OCI-LY3 (cell line): ENCODE results near the gene ARMC9.

Source experiments
- H2AFZ ChIP-seq: fragments of 200-600, 300-600 bp; shearing (Covaris generic); 2 replicates; pipeline ENCODE4 v1.6.0; 2014; ENCODE audit warnings: antibody characterized with exemption, low read depth, low read length
- H3K27ac ChIP-seq: fragments of 200-600, 300-600 bp; sonication (generic); 2 replicates; pipeline ENCODE4 v1.5.1; 2014; ENCODE audit warnings: mild to moderate bottlenecking, low read length, moderate library complexity, mixed read lengths
- H3K27me3 ChIP-seq: fragments of 200-600, 300-600 bp; sonication (generic); 2 replicates; pipeline ENCODE4 v1.6.1; 2014; ENCODE audit warnings: low read depth, low read length, mixed read lengths
- H3K36me3 ChIP-seq: fragments of 200-600, 300-600 bp; sonication (generic); replicated peaks from 2 replicates; pipeline ENCODE3; 2014; ENCODE audit warnings: low read depth, low read length, mixed read lengths
- H3K4me1 ChIP-seq: fragments of 300-600, 200-600 bp; sonication (generic); 2 replicates; pipeline ENCODE4 v1.6.1; 2014; ENCODE audit warnings: low read length, mixed read lengths
- H3K4me2 ChIP-seq: fragments of 200-600, 300-600 bp; sonication (generic); 2 replicates; pipeline ENCODE4 v1.6.1; 2014; ENCODE audit warnings: low read length, mixed read lengths
- H3K4me3 ChIP-seq: fragments of 300-600, 200-600 bp; sonication (generic); 2 replicates; pipeline ENCODE4 v1.5.1; 2014; ENCODE audit warnings: antibody characterized with exemption, mild to moderate bottlenecking, low read length, moderate library complexity
- H3K79me2 ChIP-seq: fragments of 300-600, 200-600 bp; shearing (Covaris generic); 2 replicates; pipeline ENCODE4 v1.6.1; 2014; ENCODE audit warnings: mild to moderate bottlenecking, low read length, mixed read lengths
- H3K9ac ChIP-seq: fragments of 300-600, 200-600 bp; shearing (Covaris generic); 2 replicates; pipeline ENCODE4 v1.6.0; 2014; ENCODE audit warnings: mild to moderate bottlenecking, low read length, moderate library complexity
- H3K9me3 ChIP-seq: fragments of 200-600, 300-600 bp; shearing (Covaris generic); 2 replicates; pipeline ENCODE4 v1.6.1; 2014; ENCODE audit warnings: low read length, mixed read lengths; ENCODE audit not compliant: insufficient read depth
- H4K20me1 ChIP-seq: fragments of 200-600, 300-600 bp; sonication (generic); 2 replicates; pipeline ENCODE4 v1.6.1; 2016; ENCODE audit warnings: low read length, mixed read lengths; ENCODE audit not compliant: insufficient read depth
- CTCF ChIP-seq: fragments of 200-600, 300-600 bp; sonication (generic); IDR thresholded peaks from 2 replicates; pipeline ENCODE4 v1.5.1; 2014; ENCODE audit warnings: antibody characterized with exemption, low read length, low read depth
- EZH2phosphoT487 ChIP-seq: fragments of 200-600 bp; shearing (Covaris generic); IDR thresholded peaks from 2 replicates; pipeline ENCODE4 v1.6.1; 2018; ENCODE audit warnings: antibody characterized with exemption, mixed run types, low read depth

Gene ARMC9

DNA sequence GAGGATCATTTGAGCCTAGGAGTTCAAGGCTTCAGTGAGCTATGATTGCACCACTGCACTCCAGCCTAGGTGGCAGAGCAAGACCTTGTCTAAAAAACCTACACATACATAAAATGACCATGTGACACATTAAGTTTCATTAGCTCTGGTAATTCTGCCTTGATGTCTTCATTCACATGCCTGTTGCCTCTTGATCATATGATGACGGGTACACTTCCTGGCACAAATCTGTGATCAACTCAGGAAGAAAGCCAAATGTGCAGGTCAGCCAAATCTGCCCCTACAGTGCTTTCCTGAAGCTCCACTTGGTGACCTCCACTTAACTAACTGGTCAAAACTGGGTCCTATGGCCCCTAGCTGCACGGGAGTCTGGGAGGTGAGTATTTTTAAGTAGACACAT is 142.7 kb downstream of the ARMC9 start:
- Histone ChIP-seq H2AFZ (no peak overlapping the region), H3K4me3 (no peak overlapping the region), H3K27ac (no peak overlapping the region), H4K20me1 (no peaks in the 10 kb centered on the region), H3K27me3 (no peaks in the 10 kb centered on the region), H3K4me1 (peaks cover 17% of the 10 kb centered on the region), H3K9me3 (no peaks in the 10 kb centered on the region), H3K36me3 (no peaks in the 10 kb centered on the region), H3K79me2 (no peaks in the 10 kb centered on the region), H3K4me2 (no peak overlapping the region), H3K9ac (no peak overlapping the region)
- TF ChIP-seq EZH2phosphoT487, result no peak
- TF ChIP-seq CTCF, result no peak

DNA sequence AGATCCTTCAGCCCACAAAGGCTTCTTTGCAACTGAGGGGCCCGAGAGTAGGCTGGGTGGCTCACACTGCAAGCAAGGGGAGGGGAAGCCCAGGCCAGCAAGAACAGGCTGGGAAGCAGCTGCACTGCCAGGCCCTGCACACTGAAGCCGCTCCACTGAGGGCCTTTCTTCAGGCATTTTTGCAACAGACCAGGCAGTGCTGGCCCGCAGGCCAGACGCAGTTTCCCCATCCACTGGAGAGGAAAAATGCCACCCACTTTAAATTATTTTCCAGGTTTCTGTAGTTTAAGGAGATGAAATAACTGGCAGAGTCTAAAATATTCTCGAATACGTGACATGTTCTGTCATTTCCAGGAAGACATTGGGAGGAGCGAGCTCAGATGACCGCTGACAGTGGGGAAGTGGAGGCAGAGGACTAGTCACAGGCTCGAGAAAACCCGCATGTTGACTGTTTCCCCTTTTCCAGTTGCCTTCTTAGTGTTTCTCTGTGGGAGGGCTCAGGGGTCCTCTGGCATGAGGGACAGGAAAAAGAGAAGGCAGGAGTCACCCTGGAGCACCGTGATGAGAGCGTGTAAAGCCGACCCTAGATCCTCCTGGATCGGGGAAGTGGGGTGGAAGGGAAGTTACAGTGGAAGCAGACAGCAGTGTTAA is 143.8 kb downstream of the ARMC9 start:
- peak overlapping the region; percentile 39; the same call in 1 of the 2 replicates for H2AFZ ChIP-seq
- TF ChIP-seq EZH2phosphoT487, result no peak
- TF ChIP-seq CTCF, result no peak
- H3K9ac ChIP-seq, result no peak overlapping the region
- H3K9me3 ChIP-seq, result no peaks in the 10 kb centered on the region
- no peak overlapping the region for H3K27ac ChIP-seq
- no peaks in the 10 kb centered on the region for H3K36me3 ChIP-seq
- no peak overlapping the region for H3K4me3 ChIP-seq
- H3K4me2 ChIP-seq, result peak overlapping the region; percentile 44
- H4K20me1 ChIP-seq, result no peaks in the 10 kb centered on the region
- no peaks in the 10 kb centered on the region for H3K27me3 ChIP-seq
- peaks cover 17% of the 10 kb centered on the region for H3K4me1 ChIP-seq
- no peaks in the 10 kb centered on the region for H3K79me2 ChIP-seq

DNA sequence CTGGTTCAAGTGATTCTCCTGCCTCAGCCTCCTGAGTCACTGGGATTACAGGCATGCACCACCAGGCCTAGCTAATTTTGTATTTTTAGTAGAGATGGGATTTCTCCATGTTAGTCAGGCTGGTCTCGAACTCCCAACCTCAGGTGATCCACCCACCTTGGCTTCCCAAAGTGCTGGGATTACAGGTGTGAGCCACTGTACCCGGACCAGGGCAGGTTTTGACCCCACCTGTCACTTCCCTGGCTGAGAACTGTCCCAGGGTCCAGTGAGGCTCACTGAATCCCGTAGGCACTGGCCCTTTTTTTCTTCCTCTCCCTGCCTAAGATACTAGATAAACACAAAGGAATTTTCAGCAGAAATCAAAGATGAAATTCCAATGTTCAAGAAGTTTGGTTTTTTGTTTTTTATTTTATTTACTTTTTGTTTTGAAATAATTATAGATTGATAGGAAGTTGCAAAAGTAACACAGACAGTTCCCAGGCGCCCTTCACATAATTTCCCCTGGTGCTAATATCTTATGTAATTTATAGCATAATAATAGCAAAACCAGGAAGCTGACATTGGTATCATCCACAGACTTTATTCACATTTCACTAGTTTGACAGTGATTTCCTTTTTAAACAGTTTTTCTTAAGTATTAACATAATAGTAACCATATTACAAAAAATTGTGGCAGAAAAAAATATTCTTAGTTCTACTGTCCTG is 144.7 kb downstream of the ARMC9 start:
- Histone ChIP-seq H4K20me1 (no peaks in the 10 kb centered on the region), H3K4me1 (peaks cover 17% of the 10 kb centered on the region), H3K79me2 (no peaks in the 10 kb centered on the region), H3K27me3 (no peaks in the 10 kb centered on the region), H3K4me3 (no peak overlapping the region), H3K27ac (no peak overlapping the region), H2AFZ (no peak overlapping the region), H3K4me2 (no peak overlapping the region), H3K9ac (no peak overlapping the region), H3K36me3 (no peaks in the 10 kb centered on the region), H3K9me3 (no peaks in the 10 kb centered on the region)
- no peak for TF ChIP-seq CTCF
- TF ChIP-seq EZH2phosphoT487, result no peak

- Histone ChIP-seq H3K4me3 (no peak overlapping the region), H3K4me1 (peaks cover 17% of the 10 kb centered on the region), H3K9me3 (no peaks in the 10 kb centered on the region), H3K4me2 (no peak overlapping the region), H4K20me1 (no peaks in the 10 kb centered on the region), H3K27me3 (no peaks in the 10 kb centered on the region), H3K9ac (no peak overlapping the region), H3K36me3 (no peaks in the 10 kb centered on the region), H3K79me2 (no peaks in the 10 kb centered on the region), H3K27ac (no peak overlapping the region), H2AFZ (no peak overlapping the region)
- no peak for TF ChIP-seq CTCF
- TF ChIP-seq EZH2phosphoT487, result no peak
Observed at GRCh38 chr2:231343988-231344387, 145.6 kb downstream of the ARMC9 start.
